Germinal center (tissue), 1 donor: Measurements from ENCODE around the gene CATSPERD.
"Not testable (repeated sequence)": the region's sequence is repeated elsewhere in the genome, so short reads cannot be mapped to it uniquely, and the experiment has no call there.

ENCODE experiments used
- DNase-seq: peaks from one replicate; pipeline ENCODE4 v3.0.0; 2012; ENCODE audit warnings: mixed read lengths, low spot score

The CATSPERD gene

GRCh38 chr19:5684694-5685430, 35.6 kb upstream of the CATSPERD start:
- DNase-seq = no peak

DNA sequence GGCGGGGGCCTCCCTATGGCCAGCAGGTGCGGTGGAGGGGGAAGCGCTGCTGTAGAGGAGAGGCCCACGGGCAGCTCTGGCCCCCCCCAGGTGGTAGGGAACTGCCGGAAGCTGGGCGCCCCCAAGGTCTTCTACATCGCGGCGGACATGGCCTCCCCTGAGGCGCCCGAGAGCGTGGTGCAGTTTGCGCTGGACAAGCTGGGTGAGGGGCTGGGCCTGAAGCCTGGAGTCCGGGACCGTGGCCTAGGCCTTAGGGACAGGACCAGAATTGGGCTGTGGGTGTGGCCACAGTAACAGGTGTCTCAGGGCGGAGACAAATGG, 34.2 kb upstream of the CATSPERD start:
- DNase-seq = no peak

DNA sequence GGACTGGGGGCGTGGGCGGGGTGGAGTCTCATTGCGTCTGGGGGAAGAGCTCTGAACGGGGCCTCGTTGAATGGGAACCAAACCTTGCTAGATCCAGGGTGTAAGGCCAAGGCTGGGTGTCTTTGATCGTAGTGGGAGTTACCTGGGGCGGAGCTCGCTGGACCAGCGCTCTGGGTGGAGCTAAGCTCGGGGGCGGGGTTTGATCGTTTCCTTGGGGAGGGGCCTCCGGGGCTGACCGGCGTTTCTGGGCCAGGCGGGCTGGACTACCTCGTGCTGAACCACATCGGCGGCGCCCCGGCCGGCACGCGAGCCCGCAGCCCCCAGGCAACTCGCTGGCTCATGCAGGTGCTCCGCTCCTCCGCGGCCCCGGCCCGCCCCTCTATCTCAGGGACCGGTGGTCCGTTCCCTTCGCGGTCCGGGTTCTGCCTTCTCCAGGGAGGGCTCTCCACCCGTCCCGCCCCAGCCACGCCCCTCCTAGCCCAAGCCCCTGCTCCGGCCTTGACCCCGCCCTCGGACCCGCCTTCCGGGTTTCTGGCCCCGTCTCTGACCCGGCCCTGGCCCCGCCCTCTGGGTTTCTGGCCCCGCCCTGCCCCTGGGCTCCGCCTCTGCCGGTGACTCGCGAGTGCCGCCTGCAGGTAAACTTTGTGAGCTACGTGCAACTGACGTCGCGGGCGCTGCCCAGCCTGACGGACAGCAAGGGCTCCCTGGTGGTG, 33.6 kb upstream of the CATSPERD start:
- peak; percentile 98 for DNase-seq

DNA sequence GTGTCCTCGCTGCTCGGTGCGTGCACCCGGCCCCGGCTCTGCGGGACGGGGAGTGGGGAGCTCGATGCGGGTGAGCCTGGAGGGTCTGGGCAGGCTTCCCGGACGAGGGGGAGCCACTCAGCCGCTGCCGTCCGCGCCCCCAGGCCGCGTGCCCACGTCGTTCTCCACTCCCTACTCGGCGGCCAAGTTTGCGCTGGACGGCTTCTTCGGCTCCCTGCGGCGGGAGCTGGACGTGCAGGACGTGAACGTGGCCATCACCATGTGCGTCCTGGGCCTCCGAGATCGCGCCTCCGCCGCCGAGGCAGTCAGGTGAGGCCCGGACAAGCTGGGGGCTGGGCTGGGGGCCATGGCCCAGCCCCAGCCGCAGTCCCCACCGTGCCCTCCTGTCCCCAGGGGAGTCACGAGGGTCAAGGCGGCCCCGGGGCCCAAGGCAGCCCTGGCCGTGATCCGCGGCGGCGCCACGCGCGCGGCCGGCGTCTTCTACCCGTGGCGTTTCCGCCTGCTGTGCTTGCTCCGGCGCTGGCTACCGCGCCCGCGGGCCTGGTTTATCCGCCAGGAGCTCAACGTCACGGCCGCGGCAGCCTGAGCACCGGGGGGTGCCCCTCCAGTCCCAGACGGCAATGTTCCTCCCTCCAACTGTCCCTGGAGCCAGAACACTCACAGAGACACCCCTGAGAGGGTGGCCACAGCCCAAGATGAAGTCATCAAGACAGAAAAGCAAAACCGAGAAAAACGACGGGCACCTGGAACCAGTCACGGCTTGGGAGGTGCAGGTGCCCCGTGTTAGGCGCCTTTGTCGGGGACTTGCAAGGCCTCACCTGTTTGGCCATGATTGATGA, 32.9 kb upstream of the CATSPERD start:
- no peak for DNase-seq

DNA sequence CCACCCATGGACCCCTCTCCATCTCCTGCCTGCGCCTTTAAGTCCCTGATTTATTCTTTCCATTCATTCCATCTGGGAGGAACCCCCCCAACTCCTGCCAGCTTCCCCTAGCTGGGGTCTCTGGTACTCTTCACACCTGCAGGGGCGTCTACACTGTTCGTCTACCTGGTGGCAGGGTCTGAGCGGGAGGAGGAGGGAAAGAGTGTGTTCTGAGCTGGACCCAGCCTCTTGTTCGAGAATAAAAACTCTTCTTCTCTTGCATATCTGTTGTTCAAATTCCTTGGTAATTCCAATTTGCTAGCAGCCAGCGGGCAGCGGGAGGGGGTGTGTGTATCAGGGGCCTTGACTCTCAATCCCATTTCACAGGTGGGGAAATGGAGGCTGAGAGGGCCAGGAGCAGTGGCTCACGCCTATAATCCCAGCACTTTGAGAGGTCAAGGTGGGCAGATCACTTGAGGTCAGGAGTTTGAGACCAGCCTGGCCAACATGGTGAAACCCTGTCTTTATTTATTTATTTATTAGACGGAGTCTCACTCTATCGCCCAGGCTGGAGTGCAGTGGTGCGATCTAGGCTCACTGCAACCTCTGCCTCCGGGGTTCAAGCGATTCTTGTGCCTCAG, 32.1 kb upstream of the CATSPERD start:
- DNase-seq = not testable (repeated sequence)

GRCh38 chr19:5690125-5690954, 30.1 kb upstream of the CATSPERD start, which contains the start of gene RPL36:
Gene RPL36 (plus strand): TSS chr19:5690295. CDS start chr19:5690508, 213 bp downstream.
- DNase-seq = peak; percentile 95

DNA sequence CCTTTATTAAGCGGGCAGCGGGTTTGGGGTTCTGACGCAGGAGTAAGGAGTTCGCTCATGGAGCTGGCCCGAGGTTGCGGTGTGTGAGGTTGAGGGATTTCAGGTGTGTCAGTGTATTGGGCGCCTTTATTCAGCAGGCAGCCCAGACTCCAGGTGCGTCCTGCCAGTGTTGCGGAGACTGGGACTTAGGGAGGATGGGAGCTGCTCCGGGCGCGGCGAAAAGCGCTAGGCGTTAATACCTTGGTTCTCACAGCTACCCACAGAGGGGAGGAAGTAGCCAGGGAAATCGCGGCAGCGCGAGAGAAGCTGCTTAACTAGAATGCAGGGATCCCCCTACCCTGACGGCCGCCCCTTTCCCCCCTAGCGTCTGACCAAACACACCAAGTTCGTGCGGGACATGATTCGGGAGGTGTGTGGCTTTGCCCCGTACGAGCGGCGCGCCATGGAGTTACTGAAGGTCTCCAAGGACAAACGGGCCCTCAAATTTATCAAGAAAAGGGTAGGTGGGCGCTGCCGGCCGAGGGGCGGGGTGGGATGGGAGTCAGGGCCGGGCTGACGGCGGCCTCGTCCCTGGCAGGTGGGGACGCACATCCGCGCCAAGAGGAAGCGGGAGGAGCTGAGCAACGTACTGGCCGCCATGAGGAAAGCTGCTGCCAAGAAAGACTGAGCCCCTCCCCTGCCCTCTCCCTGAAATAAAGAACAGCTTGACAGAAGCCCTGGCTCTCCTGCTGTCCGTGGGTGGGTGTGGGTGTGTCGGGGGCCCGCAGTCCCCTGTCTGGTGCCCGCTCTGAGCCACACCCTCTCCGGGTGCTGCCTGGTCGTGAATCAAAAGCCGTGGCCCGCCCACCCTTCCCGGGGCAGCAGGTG, 29.2 kb upstream of the CATSPERD start:
- peak; percentile 37 for DNase-seq

DNA sequence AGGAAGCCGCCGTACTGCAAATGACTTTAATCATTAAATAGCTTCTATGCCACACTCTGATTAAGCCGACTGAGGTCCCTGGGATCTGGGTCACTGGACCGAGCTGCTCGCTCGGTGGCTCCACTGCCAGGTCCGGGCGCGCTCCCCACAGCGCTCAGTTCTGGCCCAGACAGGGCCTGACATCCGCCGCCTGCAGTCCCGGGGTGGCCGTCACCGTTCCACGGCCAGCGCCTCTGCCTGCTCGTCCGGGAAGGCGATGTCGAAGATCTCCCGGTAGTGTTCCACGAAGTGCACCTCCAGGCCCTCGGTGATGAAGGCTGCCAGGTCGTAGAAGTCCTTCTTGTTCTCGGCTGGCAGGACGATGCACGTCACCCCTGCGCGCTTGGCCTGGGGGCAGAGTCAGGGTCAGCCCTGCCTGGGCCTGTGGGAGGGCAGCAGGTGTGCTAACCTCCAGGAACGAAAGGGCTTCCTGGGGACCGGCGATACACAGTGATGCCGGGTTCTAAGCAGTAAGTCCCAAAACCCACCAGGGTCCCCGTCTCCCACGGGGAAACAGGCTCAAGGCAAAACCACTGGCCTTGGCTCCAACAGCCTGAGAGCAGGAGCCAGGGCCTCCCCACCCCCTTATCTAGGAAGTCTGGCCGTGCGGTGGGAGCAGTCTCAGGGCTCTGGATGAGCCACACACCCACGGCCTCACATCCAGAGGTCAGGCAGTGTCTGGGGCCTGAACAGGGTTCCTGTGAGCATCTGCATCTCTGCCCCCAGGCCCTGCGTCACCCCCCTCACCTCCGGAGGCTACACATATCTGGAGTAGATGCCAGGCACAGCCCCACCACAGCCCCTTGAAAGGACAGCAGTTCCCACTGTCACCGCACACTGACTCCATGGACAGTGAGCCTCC, 28.4 kb upstream of the CATSPERD start:
- DNase-seq = no peak

DNA sequence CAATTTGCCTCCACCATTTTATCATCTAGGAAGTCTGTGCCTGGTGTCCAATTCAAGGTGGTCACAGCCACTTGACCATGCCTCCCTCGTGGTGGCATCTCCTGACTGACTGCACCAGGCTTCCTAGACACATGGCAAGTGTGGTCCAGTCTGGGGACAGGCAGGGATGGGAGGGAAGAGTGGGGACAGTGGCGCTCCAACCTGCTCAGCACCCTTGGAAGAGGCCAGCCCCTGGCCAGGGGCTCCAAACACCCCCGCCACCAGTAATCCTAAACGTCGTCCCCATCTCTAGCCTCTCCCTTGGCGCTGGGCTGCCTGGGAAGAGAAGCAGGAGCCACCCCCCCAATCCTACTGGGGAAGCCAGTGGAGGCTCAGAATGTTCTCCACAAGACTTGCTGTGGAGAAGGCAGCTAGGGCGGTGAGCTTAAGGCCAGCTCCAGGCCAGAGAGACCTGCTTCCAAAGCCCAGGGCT, 27.7 kb upstream of the CATSPERD start:
- DNase-seq = no peak

GRCh38 chr19:5693195-5694166, 27.0 kb upstream of the CATSPERD start:
- no peak for DNase-seq

- DNase-seq = no peak
Observed at GRCh38 chr19:5694167-5694955, 26.1 kb upstream of the CATSPERD start.

DNA sequence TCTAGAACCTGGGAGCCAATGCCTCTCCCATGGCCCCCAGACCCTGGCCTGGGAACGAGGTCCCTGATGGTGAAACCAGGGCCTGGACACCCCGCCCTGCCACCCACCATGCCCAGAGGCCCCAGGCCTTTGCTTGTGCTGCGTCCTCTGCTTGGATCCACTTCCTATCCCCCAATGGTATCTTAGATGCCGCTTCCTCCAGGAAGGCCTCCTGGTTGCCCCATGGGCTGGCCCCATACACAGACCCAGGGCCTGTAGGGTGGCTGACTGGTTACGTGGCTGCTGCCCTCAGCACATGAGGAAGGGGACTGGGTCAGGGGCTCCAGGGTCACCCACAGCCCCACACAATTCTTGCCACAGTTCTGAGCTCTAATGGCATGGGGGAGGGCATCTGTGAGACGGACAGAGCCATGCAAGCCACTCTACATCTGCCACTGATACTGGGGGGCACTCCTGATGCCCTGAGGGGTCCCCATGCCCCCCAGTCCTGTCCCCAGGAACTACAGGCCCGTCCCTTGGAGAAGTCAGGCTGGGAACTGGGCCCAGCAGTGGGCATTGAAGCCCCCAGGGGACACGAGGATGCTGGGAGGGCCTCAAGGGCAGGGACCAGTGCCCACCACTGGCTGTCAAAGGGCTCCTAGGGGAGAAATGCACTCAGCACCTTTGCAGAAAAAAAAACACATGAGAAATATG, 25.3 kb upstream of the CATSPERD start:
- no peak for DNase-seq

- no peak for DNase-seq
Observed at GRCh38 chr19:5695649-5696195, 24.7 kb upstream of the CATSPERD start.

DNA sequence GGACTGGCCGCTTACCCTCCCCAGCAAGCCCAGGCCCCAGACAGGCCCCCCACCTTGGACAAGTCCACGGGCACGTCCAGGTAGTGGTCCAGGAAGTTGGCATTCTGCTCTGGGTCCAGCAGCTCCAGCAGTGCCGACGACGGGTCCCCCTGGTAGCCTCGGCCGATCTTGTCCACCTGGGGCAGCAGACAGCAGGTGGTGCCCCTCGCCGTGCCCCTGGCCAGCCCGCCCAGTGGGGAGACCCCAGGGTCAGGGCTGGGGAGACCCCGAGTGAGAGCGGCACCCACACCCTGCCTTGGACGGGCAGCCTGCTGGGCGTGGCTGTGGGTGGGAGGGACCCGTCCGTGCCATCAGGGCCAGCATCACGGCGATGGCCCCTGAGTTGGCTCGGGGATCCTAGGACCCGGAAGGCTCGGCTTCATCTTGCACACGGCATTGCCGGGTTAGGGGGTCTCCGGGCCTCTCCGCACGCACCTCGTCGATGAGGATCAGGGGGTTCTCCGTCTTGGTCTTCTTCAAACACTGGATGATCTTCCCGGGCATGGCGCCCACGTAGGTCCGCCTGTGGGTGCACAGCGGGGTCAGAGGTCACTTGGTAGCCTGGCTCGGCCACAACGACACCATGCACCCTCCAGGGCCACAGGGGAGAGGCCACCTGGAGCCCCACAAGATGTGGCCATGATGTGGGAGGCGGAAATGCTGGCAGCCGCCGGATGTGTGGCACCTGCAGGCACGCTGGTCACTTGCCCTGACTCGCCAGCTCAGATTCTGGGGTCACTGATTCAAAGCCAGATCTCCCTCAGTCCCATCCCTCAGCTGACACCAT, 24.0 kb upstream of the CATSPERD start:
- DNase-seq = no peak
